ENCODE measurements around the gene PET100.

PET100 gene, protein sequence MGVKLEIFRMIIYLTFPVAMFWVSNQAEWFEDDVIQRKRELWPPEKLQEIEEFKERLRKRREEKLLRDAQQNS

DNA sequence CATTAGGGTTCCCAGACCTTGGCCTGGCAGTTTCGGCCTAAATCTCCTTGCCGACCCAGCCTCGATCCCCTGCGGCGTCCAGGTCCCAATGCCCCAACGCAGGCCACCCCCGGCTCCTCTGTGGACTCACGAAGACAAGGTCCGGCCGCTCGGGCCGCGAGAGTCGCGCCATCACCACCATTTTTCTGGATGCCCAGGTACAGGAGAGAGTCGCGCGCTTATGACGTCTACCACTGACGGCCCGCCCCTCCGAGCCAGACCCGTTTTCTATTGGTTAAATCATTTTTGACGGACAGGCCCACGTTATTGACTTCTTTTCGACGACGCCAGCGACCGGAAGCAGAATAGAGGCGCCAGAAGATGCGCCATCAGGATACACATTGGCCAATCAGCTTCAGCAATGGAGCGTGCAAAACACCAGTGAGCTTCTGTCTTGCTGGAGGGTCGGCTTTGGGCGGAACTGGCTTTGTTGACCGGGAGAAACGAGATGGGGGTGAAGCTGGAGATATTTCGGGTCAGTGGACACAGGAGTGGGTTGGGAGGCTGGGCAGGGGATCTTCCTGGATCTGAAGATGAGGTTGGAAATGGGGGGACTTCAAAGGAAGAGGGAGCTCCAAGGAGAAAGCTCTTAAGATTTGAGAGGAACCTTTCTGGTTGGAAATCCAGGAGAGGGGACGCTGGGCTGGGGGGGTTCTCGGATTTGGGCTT is at the start of gene PET100, which contains the start of gene XAB2:
TSS of gene PET100 (plus strand) at position 447 of the 708 bp plus-strand sequence. CDS start at position 488, 41 bp downstream.
TSS of gene XAB2 (minus strand) at position 199 of the 708 bp plus-strand sequence. CDS start at position 181, 18 bp downstream.
- DNase-seq (ENCODE audit: low read depth in 1 of 2, low spot score in 1 of 2): peak; percentile 81 to 89

DNA sequence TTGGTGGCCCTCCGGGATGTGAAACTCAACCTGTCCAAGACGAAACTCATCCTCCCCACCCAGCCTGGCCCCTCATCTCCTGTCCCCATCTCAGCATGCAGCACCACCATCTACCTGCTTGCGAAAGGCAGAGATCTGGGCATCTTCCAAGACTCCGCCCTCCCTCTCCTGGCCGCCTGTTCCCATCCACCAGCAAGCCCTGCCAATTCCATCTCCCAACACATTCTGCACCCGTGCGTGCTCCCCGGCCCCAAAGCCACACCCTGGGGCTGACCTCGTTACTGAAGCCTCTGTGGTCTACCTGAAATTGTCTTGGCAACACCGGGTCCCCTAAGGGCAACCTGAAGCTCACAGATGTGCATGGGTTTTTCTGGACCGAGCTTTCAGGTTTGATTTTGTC is 47.1 kb upstream of the PET100 start:
- no peak for DNase-seq (ENCODE audit: low read depth in 1 of 2, low spot score in 1 of 2)

DNA sequence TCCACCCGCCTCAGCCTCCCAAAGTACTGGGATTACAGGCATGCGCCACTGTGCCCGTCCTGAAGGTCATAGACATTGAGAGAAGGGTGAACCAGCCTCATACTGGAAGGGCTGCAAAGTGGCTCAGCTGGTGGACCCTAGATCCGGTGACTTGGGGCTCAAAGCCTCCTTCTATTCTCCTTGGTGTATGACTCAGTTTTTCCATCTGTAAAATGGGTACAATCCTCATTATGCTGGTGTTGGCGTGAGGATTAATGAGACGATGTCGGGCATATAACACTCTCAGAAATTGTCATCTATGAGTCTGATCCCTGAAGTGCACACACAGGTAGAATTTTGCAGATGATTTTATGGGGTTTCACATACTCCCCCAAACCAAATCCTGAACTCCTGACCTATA is 39.8 kb upstream of the PET100 start:
- no peak for DNase-seq (ENCODE audit: low read depth in 1 of 2, low spot score in 1 of 2)

DNA sequence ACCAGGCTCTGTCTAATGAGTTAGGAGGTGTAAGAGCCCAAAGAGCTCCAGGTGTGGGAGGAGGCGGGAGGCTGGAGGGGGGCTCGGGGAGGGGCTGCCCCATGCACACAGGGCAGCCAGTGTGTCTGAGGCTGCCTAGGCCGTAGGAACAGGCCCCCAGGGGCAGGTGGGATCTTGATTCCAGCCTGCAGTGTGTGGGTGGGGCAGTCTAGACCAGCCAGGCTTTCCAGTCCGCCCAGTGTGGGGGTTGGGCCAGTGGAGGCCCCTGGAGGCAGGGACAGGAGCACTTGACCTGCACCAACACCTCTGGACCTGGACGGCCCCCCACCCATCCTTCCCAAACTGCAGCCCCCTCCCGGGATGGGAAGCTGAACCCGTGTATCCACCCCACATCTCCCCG is 39.3 kb upstream of the PET100 start:
- no peak for DNase-seq (ENCODE audit: low read depth in 1 of 2, low spot score in 1 of 2)

DNA sequence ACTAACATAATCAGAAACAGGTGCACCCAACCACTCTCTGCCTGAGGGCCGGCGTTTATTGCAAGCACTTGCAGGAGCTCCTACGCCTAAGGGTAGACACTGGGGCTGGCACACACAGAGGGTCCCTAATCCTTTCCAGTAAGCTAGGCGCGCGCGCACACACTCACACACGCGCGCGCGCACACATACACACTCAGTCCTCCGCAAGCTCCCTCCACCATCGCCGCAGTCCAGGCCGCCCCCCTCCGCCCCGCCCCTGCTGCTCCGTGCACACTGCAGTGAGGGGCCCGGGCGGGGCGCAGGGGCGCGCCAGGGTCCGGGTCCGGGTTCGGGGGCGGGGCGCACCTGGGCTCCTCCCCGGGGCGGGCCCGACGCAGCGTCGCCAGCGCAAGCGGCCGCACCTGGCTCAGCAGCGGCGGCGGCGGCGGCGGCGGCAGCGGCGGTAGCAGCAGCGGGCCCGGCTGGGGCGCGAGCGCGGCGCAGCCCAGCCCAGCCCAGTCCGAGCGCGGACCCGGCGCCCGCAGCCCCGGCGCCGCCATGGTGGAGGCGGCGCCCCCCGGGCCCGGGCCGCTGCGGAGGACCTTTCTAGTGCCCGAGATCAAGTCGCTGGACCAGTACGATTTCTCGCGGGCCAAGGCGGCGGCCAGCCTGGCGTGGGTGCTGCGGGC is 34.0 kb upstream of the PET100 start, which contains the start of gene CAMSAP3:
TSS of gene CAMSAP3 (plus strand) at position 398 of the 668 bp plus-strand sequence. CDS start at position 538, 140 bp downstream.
- peak in 1 of 2 donors; percentile 39 for DNase-seq (ENCODE audit: low read depth in 1 of 2, low spot score in 1 of 2)

DNA sequence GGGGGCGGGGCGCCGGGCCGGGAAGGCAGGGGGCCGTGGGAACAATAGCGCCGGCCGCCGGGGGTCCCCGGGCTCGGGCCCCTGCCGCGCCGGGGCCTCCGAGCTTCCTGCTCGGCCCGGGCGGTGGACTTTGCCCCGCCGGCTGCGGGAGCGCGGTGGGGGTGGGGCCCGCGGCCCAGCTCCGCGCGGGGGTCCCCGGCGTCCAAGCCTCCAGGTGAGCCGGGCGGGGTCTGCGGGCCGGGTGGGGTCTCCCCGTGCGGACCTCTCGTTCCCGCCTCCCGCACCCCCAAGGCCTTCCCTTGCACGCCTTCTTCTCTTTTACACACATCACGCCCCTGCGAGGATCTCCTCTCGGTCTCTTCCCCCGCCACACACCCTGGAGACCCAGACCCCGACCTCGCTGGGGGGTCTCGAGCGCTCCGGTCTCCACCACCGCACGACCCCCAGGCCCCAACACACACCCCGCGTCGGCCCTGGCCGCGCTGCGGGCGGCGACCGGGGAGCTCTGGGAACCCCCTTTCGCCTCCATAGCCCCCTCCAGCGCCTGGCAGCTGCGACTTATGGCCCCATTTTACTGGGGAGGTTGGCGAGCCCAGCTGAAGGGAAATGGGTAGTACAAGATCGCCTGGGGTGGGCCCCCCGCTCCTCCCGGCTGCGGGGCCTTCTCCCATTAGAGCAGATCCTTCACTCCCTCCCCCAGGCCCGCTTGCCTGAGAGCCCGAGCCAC is 33.2 kb upstream of the PET100 start:
- no peak for DNase-seq (ENCODE audit: low read depth in 1 of 2, low spot score in 1 of 2)

DNA sequence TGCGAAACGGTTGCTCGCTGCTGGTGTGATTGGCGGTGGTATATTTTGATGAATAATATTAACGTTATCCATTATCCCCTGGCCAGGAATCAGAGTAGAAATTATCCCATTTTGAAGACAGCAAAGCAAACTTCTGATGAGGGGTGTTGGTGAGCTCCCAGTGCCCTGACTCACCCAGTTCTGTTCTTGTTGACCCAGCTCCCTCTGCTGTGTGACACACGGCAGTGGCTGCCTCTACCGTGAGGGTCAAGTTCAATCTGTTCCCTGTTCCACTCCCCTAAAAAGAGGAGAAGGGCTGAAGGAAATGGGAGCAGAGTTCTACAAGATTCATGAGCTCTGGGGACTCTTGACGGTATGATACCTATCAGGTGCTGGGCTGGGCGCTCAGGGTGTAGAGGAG is 31.9 kb upstream of the PET100 start:
- DNase-seq (ENCODE audit: low read depth in 1 of 2, low spot score in 1 of 2): no peak

DNA sequence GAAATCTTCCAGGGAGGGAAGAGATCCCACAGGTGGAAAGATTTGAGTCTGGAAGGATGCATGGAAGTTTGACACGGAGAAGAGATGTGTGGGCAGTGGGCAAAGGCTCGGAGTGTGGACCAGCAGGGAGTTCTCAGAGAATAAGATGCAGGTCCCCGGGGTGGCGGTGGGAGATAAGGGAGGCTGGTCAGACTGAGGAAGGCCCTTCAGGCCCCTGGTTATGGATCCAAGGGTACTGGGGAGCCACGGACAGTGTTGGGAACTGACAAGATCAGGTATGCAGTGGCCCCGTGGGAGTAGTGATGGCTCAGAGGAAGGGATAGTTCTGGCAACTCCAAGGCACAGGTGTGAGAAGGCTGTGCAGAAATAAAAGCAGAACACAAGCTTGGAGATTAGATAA is 31.4 kb upstream of the PET100 start:
- DNase-seq (ENCODE audit: low read depth in 1 of 2, low spot score in 1 of 2): no peak

DNA sequence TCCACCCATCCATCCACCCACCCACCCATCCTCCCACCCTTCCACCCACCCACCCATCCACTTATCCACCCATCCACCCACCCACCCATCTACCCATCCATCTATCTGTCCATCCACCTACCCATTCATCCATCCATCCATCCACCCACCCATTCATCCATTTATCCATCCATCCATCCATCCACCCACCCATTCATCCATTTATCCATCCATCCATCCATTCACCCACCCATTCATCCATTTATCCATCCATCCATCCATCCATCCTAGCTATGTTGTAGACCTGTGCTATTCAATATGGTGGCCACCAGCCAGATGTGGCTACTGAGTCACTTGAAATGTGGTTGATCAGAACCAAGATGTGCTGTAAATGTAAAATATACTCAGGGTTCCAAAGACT is 28.9 kb upstream of the PET100 start:
- no peak for DNase-seq (ENCODE audit: low read depth in 1 of 2, low spot score in 1 of 2)

DNA sequence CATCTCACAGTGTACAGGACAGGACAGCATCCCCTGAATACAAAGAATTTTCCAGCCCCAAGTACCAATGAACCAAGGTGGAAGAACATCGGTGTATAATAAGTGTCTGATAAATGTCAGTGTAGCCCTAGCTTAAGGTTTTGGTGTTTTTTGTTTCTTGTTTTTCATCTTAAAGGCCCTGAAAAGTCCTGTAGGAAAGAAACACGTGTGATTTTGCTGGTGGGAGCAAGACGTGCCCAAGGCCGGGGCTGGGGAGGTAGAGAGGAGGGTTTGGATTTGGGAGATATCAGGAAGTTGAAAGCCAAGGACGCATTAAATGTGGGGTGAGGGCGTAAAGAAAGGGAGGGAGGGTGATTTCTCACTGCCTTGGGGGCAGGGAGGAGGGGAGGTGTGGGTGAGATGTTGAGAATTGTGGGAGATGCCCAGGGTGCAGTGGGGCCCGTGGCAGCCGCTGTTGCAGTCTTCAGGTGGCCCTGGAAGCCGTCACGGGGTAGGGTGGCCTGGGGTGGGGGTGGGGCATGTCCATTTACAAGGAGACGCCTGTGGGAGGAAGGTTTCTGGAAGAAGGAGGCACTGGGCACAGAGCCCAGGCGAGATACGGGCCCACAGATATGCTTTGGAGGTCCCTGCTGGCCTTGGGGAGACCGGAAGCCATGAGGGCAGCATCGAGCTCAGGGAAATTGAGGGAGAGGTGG is 27.2 kb upstream of the PET100 start:
- DNase-seq (ENCODE audit: low read depth in 1 of 2, low spot score in 1 of 2): no peak

DNA sequence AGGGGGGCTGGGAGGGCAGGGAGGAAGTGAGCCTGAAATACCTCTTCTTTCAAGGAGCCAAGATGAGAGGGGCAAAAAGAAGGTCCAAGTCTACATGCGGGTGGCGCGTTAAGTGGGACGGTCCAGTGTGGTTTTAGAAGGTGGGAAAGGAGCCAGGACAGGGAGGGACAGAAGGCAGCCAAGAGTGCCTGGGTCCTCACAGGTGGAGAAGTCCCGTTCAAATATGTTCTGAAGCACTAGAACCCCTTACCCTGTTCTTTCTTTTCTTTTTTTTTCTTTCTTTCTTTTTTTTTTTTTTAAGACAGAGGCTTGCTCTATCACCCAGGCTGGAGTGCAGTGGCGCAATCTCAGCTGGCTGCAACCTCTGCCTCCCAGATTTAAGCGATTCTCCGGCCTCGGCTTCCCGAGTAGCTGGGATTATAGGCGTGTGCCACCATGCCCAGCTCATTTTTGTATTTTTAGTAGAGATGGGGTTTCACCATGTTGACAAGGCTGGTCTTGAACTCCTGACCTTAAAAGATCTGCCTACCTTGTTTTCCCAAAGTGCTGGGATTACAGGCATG is 26.6 kb upstream of the PET100 start:
- no peak for DNase-seq (ENCODE audit: low read depth in 1 of 2, low spot score in 1 of 2)

DNA sequence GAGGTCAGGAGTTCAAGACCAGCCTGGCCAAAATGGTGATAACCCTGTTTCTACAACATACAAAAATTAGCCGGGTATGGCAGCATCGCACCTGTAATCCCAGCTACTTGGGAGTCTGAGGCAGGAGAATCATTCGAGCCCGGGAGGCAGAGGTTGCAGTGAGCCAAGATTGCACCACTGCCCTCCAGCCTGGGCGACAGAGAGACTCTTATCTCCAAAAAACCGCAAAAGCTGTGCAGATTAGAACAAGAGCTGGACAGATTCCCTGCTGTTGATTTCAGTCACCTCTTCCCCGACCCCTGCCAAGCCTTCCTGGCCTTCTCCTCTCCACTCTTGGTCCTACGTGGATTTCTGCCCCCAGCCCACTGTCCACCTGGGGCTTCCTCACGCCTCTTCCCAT is 25.7 kb upstream of the PET100 start:
- no peak for DNase-seq (ENCODE audit: low read depth in 1 of 2, low spot score in 1 of 2)

DNA sequence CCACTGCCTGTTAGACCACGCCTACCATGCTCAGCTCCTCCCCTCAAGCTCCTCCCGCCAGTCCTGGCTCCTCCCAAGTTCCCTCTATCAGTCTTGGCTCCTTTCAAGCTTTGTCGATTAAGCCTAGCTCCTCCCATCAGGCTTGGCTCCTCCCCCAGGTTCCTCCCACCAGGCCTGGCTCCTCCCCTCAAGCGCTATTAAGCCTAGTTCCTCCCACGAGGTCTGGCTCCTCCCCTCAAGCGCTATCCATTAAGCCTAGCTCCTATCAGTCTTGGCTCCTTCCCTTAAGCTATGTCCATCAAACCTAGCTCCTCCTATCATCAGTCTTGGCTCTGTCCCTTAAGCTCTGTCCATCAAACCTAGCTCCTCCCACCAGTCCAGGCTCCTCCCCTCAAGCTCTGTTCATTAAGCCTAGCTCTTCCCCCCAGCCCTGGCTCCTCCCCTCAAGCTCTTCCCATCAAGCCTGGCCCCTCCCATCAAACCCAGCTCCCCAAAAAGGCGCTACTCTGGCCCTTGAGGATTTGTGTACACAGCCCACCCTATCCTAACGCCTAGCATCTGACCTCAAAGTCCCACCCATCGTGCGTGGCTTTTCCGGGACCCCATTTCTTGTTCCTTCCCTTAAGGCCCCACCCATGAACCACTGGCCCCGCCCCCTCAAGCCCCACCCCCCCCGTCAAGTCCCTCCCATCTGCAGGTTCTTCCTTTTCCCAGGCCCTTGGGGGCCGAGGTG is 23.9 kb upstream of the PET100 start:
- DNase-seq (ENCODE audit: low read depth in 1 of 2, low spot score in 1 of 2): no peak

DNA sequence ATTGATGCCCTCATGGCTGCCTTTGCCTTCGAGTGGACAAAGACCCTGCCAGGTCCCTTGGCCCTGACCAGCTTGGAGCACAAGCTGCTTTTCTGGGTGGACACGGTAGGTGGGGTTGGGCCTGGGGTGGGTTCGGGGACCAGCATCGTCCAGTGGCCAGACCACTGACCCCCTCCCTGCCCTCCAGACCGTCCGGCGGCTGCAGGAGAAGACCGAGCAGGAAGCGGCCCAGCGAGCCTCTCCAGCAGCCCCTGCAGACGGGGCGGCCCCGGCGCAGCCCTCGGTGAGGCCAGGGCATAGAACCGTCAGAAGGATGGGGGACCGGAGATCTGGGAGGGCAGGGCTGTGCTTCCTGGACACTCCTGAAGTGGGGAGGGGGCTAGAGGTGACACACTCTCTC is 23.3 kb upstream of the PET100 start:
- DNase-seq (ENCODE audit: low read depth in 1 of 2, low spot score in 1 of 2): no peak

DNA sequence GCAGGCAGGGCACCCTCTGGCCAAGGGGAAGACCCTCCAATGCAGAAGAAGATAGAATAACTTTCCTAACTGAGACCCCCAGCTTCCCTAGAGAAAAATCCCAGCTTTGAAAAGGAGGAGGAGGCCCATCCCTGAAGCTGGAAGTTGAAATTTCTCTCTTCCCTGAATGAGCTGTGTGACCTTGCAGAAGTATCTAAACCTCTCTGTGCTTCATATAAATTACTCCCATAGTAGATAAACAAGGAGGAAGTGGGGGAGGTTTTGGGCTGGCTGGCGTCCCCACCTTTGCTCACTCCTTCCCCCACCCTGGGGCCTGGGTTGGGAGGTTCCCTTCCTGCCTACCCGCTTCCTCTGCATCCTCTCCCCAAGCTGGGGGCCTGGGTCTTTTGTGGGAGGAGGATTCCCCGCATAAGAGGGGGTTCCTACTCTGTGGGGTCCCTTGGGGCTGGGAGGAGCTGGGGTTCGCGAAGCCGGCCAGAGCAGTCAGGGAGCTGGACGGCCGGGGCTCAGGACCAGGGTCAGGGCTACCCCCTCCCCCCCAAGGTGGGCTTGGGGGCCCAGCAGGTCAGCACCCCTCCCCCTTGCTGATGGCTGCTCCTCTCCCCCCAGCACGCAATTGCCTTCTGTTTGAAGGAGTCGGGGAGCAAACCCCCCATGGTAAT is 22.2 kb upstream of the PET100 start:
- DNase-seq (ENCODE audit: low read depth in 1 of 2, low spot score in 1 of 2): no peak

DNA sequence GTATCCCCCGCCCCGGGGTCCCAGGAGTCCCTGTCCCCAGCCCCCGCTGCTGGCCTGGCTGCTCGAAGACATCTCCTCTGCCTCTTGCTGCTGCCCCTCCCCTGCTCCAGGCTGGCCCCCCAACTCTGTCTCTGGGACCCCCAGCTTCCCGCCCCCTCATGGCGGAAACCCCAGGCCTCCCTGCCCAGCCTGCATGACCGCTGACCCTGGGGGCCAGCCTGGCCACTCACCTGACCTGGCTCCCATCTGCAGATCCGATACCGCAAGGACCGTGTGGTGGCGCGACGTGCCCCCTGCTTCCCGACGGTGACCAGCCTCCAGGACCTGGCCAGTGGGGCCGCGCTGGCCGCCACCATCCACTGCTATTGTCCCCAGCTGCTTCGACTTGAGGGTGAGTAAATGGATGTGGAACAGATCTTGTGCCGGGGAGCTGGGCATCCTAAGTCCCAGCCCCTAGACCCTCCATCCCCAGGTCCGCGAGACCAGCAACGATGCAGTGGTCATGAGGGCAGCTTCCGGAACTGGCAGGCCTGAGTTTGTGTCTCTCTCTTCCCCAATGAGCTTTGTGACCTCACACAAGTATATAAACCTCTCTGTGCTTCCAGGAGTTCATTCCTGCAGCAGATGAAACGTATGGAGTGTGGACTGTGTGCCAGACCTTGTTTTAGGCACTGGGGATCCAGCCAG is 21.6 kb upstream of the PET100 start:
- DNase-seq (ENCODE audit: low read depth in 1 of 2, low spot score in 1 of 2): no peak

DNA sequence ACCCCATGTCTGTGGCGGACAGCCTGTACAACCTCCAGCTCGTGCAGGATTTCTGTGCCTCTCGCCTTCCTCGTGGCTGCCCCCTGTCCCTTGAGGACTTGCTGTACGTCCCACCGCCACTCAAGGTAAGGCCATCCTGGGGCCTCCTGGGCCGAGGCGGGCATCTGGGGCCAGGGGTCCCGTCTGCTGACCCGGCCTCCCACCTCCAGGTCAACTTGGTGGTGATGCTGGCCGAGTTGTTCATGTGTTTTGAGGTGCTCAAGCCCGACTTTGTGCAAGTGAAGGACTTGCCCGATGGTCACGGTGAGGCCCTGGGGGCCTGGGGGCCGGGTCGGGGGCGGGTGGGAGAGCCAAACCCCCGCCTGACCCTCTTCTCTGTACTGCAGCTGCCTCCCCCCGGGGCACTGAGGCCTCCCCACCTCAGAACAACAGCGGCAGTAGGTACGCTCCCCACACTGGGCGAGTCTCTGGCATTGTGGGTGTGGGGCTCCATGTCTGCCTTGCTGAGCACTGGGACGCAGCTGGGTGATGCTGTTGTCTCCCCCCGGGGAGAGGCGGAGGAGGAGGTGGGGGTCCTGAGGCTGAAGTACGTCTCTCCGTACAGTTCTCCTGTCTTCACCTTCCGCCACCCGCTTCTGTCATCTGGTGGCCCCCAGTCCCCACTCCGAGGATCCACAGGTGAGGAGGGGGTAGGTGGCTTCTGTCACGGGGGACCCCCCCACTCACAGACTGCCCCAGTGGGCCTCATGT is 18.9 kb upstream of the PET100 start:
- no peak for DNase-seq (ENCODE audit: low read depth in 1 of 2, low spot score in 1 of 2)

DNA sequence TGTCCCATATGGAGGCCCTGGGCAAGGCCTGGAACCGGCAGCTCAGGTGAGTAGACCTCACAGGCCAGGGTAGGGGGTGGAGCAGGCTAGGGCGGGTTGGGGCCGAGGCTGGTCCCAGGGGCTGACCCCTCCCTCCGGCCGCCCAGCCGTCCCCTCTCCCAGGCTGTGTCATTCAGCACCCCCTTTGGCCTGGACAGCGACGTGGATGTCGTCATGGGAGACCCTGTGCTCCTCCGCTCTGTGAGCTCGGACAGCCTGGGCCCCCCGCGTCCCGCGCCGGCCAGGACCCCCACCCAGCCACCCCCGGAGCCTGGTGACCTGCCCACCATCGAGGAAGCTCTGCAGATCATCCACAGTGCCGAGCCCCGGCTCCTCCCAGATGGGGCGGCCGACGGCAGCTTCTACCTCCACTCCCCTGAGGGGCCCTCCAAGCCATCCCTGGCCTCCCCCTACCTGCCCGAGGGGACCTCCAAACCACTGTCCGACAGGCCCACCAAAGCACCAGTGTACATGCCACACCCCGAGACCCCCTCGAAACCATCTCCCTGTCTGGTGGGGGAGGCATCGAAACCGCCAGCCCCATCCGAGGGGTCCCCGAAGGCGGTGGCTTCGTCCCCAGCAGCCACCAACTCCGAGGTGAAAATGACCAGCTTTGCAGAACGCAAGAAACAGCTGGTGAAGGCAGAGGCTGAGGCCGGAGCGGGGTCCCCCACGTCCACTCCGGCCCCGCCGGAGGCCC is 17.9 kb upstream of the PET100 start:
- no peak for DNase-seq (ENCODE audit: low read depth in 1 of 2, low spot score in 1 of 2)
